SH-SY5Y (cell line): Measurements from ENCODE around the gene MAVS.

ENCODE experiments used
- GATA2 ChIP-seq: IDR thresholded peaks from 2 replicates; pipeline ENCODE4 v1.6.1; 2011; ENCODE audit warnings: mild to moderate bottlenecking, low read depth, low read length
- GATA3 ChIP-seq: IDR thresholded peaks from 2 replicates; pipeline ENCODE4 v1.6.1; 2011; ENCODE audit warnings: low read depth, mild to moderate bottlenecking, low read length, moderate library complexity

GRCh38 chr20:3890398-3890751 is 43.7 kb downstream of the MAVS start:
- TF ChIP-seq GATA3 (no peak), GATA2 (no peak)
